ENCODE measurements around the gene ERF. TPM values are rescaled to one million over a fixed set of nuclear protein-coding genes. Genes with fewer than 3 reads are reported as not detected.
A peak's percentile ranks its signal among the peaks of the same experiment; 100 is the strongest.

The ERF gene
- total and polyA plus RNA-seq, 3 experiments from 2014 or later, result 5.1 to 64.7 (median 58.7) TPM

GRCh38 chr19:42220751-42221097 is 34.2 kb downstream of the ERF start:
- Mint-ChIP-seq H3K27me3 (peaks cover 0 to 3% of the 10 kb centered on the region in 2 donors), H3K4me1 (peaks cover 39 to 56% (median 44%) of the 10 kb centered on the region in 3 donors), H3K9me3 (peaks cover 0 to 1% (median 0%) of the 10 kb centered on the region in 5 donors), H3K36me3 (peaks cover 3 to 40% (median 4%) of the 10 kb centered on the region in 3 donors), H3K27ac (peak overlapping the region; percentile 78 to 99 (median 96)), H3K4me3 (peak overlapping the region; percentile 94 to 100 (median 97))
- no peaks in the 10 kb centered on the region for H3K9me3 ChIP-seq (ENCODE audit: low read length)
- peak overlapping the region; percentile 99 for H3K27ac ChIP-seq (ENCODE audit: low read depth, low read length)
- peaks cover 3% of the 10 kb centered on the region for H3K36me3 ChIP-seq (ENCODE audit: insufficient read depth, low read length)
- no peaks in the 10 kb centered on the region for H3K27me3 ChIP-seq (ENCODE audit: insufficient read depth, low read length, poor library complexity, severe bottlenecking)
- POLR2A ChIA-PET, result interaction anchor here (0.6 to 2.4 kb wide), 6 partner anchors 18 to 84 kb away, joined by 3 to 10 read pairs (median 4); partner anchors contain the start of gene GSK3A
- DNase-seq, result no peak
- H3K4me3 ChIP-seq (ENCODE audit: low read length), result peak overlapping the region; percentile 75
- CTCF ChIA-PET, result interaction anchor here (1.2 to 2.1 kb wide), 5 partner anchors 17 to 88 kb away, joined by 3 to 11 read pairs (median 4); partner anchors contain the start of genes GSK3A and POU2F2
- peaks cover 40% of the 10 kb centered on the region for H3K4me1 ChIP-seq (ENCODE audit: insufficient read depth, low read length)

- Histone ChIP-seq H3K27me3 (ENCODE audit: insufficient read depth, low read length, poor library complexity, severe bottlenecking) (no peaks in the 10 kb centered on the region), H3K9me3 (ENCODE audit: low read length) (no peaks in the 10 kb centered on the region), H3K4me1 (ENCODE audit: insufficient read depth, low read length) (peaks cover 46% of the 10 kb centered on the region), H3K4me3 (ENCODE audit: low read length) (peak within 1 kb of the TSS; percentile 75), H3K36me3 (ENCODE audit: insufficient read depth, low read length) (peaks cover 6% of the 10 kb centered on the region), H3K27ac (ENCODE audit: low read depth, low read length) (peak within 1 kb of the TSS; percentile 99)
- ChIA-PET CTCF (interaction anchor here (0.8 to 2.1 kb wide), 8 partner anchors 13 to 87 kb away, joined by 3 to 11 read pairs (median 4); partner anchors contain the start of genes GSK3A and POU2F2), POLR2A (interaction anchor here (0.6 to 2.4 kb wide), 7 partner anchors 18 to 85 kb away, joined by 3 to 10 read pairs (median 5); partner anchors contain the start of gene GSK3A)
- H3K4me1 Mint-ChIP-seq, result peaks cover 45 to 62% (median 50%) of the 10 kb centered on the region in 3 donors
- DNase-seq, result peak; percentile 96 to 98 (median 96)
- H3K27me3 Mint-ChIP-seq, result peaks cover 0 to 3% of the 10 kb centered on the region in 2 donors
- peaks cover 0 to 1% (median 0%) of the 10 kb centered on the region in 5 donors for H3K9me3 Mint-ChIP-seq
- H3K4me3 Mint-ChIP-seq, result peak within 1 kb of the TSS; percentile 94 to 100 (median 97)
- peaks cover 3 to 41% (median 4%) of the 10 kb centered on the region in 3 donors for H3K36me3 Mint-ChIP-seq
- peak within 1 kb of the TSS; percentile 95 to 99 (median 96) for H3K27ac Mint-ChIP-seq
These were observed 34.8 kb downstream of the ERF start, which contains the start of gene ZNF526 for GRCh38 chr19:42219812-42220750. TSS of gene ZNF526 (plus strand) at chr19:42220312. CDS start at chr19:42224404, 4,092 bp downstream.

GRCh38 chr19:42217520-42218437 is 37.1 kb downstream of the ERF start, which contains the start of gene DEDD2:
TSS of gene DEDD2 (minus strand) at chr19:42217677. CDS start at chr19:42217007, 670 bp downstream.
- H3K4me1 Mint-ChIP-seq, result peaks cover 64 to 79% (median 70%) of the 10 kb centered on the region in 3 donors
- H3K27ac Mint-ChIP-seq, result peak within 1 kb of the TSS; percentile 88 to 100 (median 98)
- POLR2A ChIA-PET, result interaction anchor here (0.8 to 1.3 kb wide), 6 partner anchors 10 to 25 kb away, joined by 3 to 6 read pairs (median 3); partner anchors contain the start of gene GSK3A
- CTCF ChIA-PET, result interaction anchor here (1.3 to 2.5 kb wide), 3 partner anchors 19 to 85 kb away, joined by 4 to 10 read pairs (median 6); no protein-coding TSS in a partner anchor
- DNase-seq, result peak; percentile 99 to 100 (median 100)
- Histone ChIP-seq H3K27ac (ENCODE audit: low read depth, low read length) (peak within 1 kb of the TSS; percentile 99), H3K27me3 (ENCODE audit: insufficient read depth, low read length, poor library complexity, severe bottlenecking) (no peaks in the 10 kb centered on the region), H3K4me3 (ENCODE audit: low read length) (peak within 1 kb of the TSS; percentile 96), H3K9me3 (ENCODE audit: low read length) (no peaks in the 10 kb centered on the region), H3K36me3 (ENCODE audit: insufficient read depth, low read length) (peaks cover 18% of the 10 kb centered on the region), H3K4me1 (ENCODE audit: insufficient read depth, low read length) (peaks cover 69% of the 10 kb centered on the region)
- H3K27me3 Mint-ChIP-seq, result peaks cover 0 to 3% of the 10 kb centered on the region in 2 donors
- peak within 1 kb of the TSS; percentile 85 to 99 (median 97) for H3K4me3 Mint-ChIP-seq
- H3K9me3 Mint-ChIP-seq, result peaks cover 0 to 1% (median 0%) of the 10 kb centered on the region in 5 donors
- H3K36me3 Mint-ChIP-seq, result peaks cover 0 to 50% (median 9%) of the 10 kb centered on the region in 3 donors

GRCh38 chr19:42216653-42217519 is 38.0 kb downstream of the ERF start:
- H3K27ac Mint-ChIP-seq, result peak overlapping the region; percentile 88 to 100 (median 98)
- POLR2A ChIA-PET, result interaction anchor here (0.8 to 1.4 kb wide), 9 partner anchors 9 to 85 kb away, joined by 3 to 6 read pairs (median 4); partner anchors contain the start of genes GSK3A and POU2F2
- Histone ChIP-seq H3K36me3 (ENCODE audit: insufficient read depth, low read length) (peaks cover 19% of the 10 kb centered on the region), H3K4me1 (ENCODE audit: insufficient read depth, low read length) (peaks cover 76% of the 10 kb centered on the region), H3K4me3 (ENCODE audit: low read length) (peak overlapping the region; percentile 96), H3K27ac (ENCODE audit: low read depth, low read length) (peak overlapping the region; percentile 99), H3K9me3 (ENCODE audit: low read length) (no peaks in the 10 kb centered on the region), H3K27me3 (ENCODE audit: insufficient read depth, low read length, poor library complexity, severe bottlenecking) (no peaks in the 10 kb centered on the region)
- peaks cover 65 to 78% (median 72%) of the 10 kb centered on the region in 3 donors for H3K4me1 Mint-ChIP-seq
- peaks cover 0 to 3% of the 10 kb centered on the region in 2 donors for H3K27me3 Mint-ChIP-seq
- peaks cover 0 to 54% (median 9%) of the 10 kb centered on the region in 3 donors for H3K36me3 Mint-ChIP-seq
- DNase-seq, result peak in 3 of 5 donors; percentile 22 to 64 (median 29)
- H3K9me3 Mint-ChIP-seq, result peaks cover 0 to 1% (median 0%) of the 10 kb centered on the region in 5 donors
- CTCF ChIA-PET, result interaction anchor here (0.7 to 2.5 kb wide), 6 partner anchors 10 to 109 kb away, joined by 3 to 10 read pairs (median 6); no protein-coding TSS in a partner anchor
- H3K4me3 Mint-ChIP-seq, result peak overlapping the region; percentile 85 to 99 (median 97)

GRCh38 chr19:42214810-42215485 is 40.0 kb downstream of the ERF start:
- H3K4me1 Mint-ChIP-seq, result peaks cover 58 to 69% (median 63%) of the 10 kb centered on the region in 3 donors
- Histone ChIP-seq H3K36me3 (ENCODE audit: insufficient read depth, low read length) (peaks cover 24% of the 10 kb centered on the region), H3K4me3 (ENCODE audit: low read length) (no peak overlapping the region), H3K4me1 (ENCODE audit: insufficient read depth, low read length) (peaks cover 65% of the 10 kb centered on the region), H3K9me3 (ENCODE audit: low read length) (no peaks in the 10 kb centered on the region), H3K27me3 (ENCODE audit: insufficient read depth, low read length, poor library complexity, severe bottlenecking) (no peaks in the 10 kb centered on the region), H3K27ac (ENCODE audit: low read depth, low read length) (no peak overlapping the region)
- POLR2A ChIA-PET, result interaction anchor here (1.1 to 1.4 kb wide), 3 partner anchors 16 to 81 kb away, joined by 3 to 5 read pairs (median 4); partner anchors contain the start of gene GSK3A
- peaks cover 0 to 1% (median 0%) of the 10 kb centered on the region in 5 donors for H3K9me3 Mint-ChIP-seq
- peaks cover 0 to 3% of the 10 kb centered on the region in 2 donors for H3K27me3 Mint-ChIP-seq
- peaks cover 2 to 64% (median 11%) of the 10 kb centered on the region in 3 donors for H3K36me3 Mint-ChIP-seq
- H3K4me3 Mint-ChIP-seq, result peak overlapping the region; percentile 85 to 99 (median 97)
- DNase-seq, result no peak
- H3K27ac Mint-ChIP-seq, result peak overlapping the region; percentile 36 to 96 (median 83)
- CTCF ChIA-PET, result interaction anchor here (0.8 to 2.5 kb wide), 8 partner anchors 8 to 106 kb away, joined by 3 to 10 read pairs (median 4); no protein-coding TSS in a partner anchor

- POLR2A ChIA-PET, result interaction anchor here (0.8 kb wide), 1 partner anchor 39 kb away, joined by 3 read pairs; no protein-coding TSS in a partner anchor
- peaks cover 0 to 1% (median 0%) of the 10 kb centered on the region in 5 donors for H3K9me3 Mint-ChIP-seq
- no peak for DNase-seq
- peaks cover 0 to 3% of the 10 kb centered on the region in 2 donors for H3K27me3 Mint-ChIP-seq
- peak overlapping the region; percentile 19 to 88 (median 50) for H3K27ac Mint-ChIP-seq
- no peaks in the 10 kb centered on the region for H3K9me3 ChIP-seq (ENCODE audit: low read length)
- H3K36me3 Mint-ChIP-seq, result peaks cover 7 to 83% (median 20%) of the 10 kb centered on the region in 3 donors
- CTCF ChIA-PET, result no interaction called here
- H3K36me3 ChIP-seq (ENCODE audit: insufficient read depth, low read length), result peaks cover 42% of the 10 kb centered on the region
- peaks cover 54% of the 10 kb centered on the region for H3K4me1 ChIP-seq (ENCODE audit: insufficient read depth, low read length)
- peak overlapping the region in 6 of 7 donors; percentile 6 to 68 (median 44) for H3K4me3 Mint-ChIP-seq
- H3K27ac ChIP-seq (ENCODE audit: low read depth, low read length), result no peak overlapping the region
- no peaks in the 10 kb centered on the region for H3K27me3 ChIP-seq (ENCODE audit: insufficient read depth, low read length, poor library complexity, severe bottlenecking)
- H3K4me3 ChIP-seq (ENCODE audit: low read length), result no peak overlapping the region
- H3K4me1 Mint-ChIP-seq, result peaks cover 57 to 71% (median 68%) of the 10 kb centered on the region in 3 donors
These were observed 42.0 kb downstream of the ERF start for GRCh38 chr19:42212886-42213285.

All from CD8-positive, alpha-beta memory T cell (primary cell).